MCF 10A (cell line): ENCODE results near the gene DPP6. TPM values are rescaled to one million over a fixed set of nuclear protein-coding genes. Genes with fewer than 3 reads are reported as not detected.

ENCODE experiments used
- BruUV-seq: library from RNA; stranded (reverse); fragments of 400-500 nt; replicated peaks from 2 replicates; lab custom pipeline; 2021; lab: Mats Ljungman, UMichigan
- CTCF ChIA-PET: fragments of 300-600 bp; sonication (Branson Sonifier 250); formaldehyde crosslinking; extraction: SDS; loops from one replicate; lab custom pipeline; 2021; ENCODE audit warnings: antibody characterized with exemption, inconsistent platforms; lab: Yijun Ruan, JAX
- POLR2A ChIA-PET: fragments of 300-600, 350-650 bp; sonication (Branson Sonifier 250); formaldehyde crosslinking; extraction: SDS; loops from one replicate; lab custom pipeline; 2020; ENCODE audit warnings: antibody characterized with exemption, inconsistent platforms; lab: Yijun Ruan, JAX
- DNase-seq: peaks from one replicate; pipeline ENCODE4 v3.0.0-alpha.2; 2018; ENCODE audit not compliant: unreplicated experiment
- H3K27ac Mint-ChIP-seq: one replicate; pipeline ENCODE4 v1.8.0; 2022; ENCODE audit warnings: mild to moderate bottlenecking, low read depth, mixed read lengths; ENCODE audit not compliant: unreplicated experiment
- H3K27me3 Mint-ChIP-seq: one replicate; pipeline ENCODE4 v1.8.0; 2022; ENCODE audit warnings: mixed read lengths; ENCODE audit not compliant: insufficient read depth, unreplicated experiment
- H3K36me3 Mint-ChIP-seq: one replicate; pipeline ENCODE4 v1.8.0; 2022; ENCODE audit warnings: mild to moderate bottlenecking, moderate library complexity, mixed read lengths; ENCODE audit not compliant: insufficient read depth, unreplicated experiment
- H3K4me1 Mint-ChIP-seq: one replicate; pipeline ENCODE4 v1.8.0; 2022; ENCODE audit warnings: mixed read lengths; ENCODE audit not compliant: insufficient read depth, unreplicated experiment
- H3K4me3 Mint-ChIP-seq: one replicate; pipeline ENCODE4 v1.8.0; 2022; ENCODE audit warnings: mild to moderate bottlenecking, moderate library complexity, mixed read lengths; ENCODE audit not compliant: unreplicated experiment
- H3K9me3 Mint-ChIP-seq: one replicate; pipeline ENCODE4 v1.8.0; 2022; ENCODE audit warnings: mixed read lengths; ENCODE audit not compliant: unreplicated experiment
- intact Hi-C: fragments of 100-400 bp; cut with micrococcal nuclease; formaldehyde crosslinking; loops from 2 replicates; pipeline ENCODE4 v1.14.1; 2022
- total RNA-seq: library from RNA; stranded (reverse); gene quantifications from 2 replicates; pipeline ENCODE4 v1.2.3, GENCODE V29; 2022
- TF ChIP-seq, protein P1 (sequence below): fragments of 200-600 bp; IDR thresholded peaks from one replicate; pipeline ENCODE4 v1.8.0; 2022; ENCODE audit warnings: antibody characterized with exemption, mild to moderate bottlenecking; ENCODE audit not compliant: unreplicated experiment

The DPP6 gene
- total RNA-seq, 1 experiment from 2014 or later = not detected

DNA sequence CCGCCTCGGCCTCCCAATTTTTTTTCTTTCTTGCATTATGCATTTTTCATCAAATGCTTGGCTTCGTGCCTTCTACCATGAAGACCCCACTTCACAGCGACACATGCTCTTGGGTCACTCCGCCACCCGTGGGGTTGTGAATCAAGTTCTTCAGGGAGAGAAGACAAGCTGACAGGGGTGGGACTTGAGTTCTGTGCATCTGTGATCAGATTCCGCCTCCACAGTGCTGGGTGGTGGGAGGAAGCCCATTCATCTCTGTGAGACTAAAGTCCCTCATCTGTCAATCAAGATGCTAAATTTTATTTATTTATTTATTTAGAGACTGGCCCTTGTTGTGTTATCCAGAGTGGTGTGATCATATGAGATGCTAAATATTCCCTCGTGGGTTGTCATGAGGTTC is 333.0 kb downstream of the DPP6 start:
- H3K27me3 Mint-ChIP-seq = no peaks in the 10 kb centered on the region
- intact Hi-C loops = no loop called here
- H3K9me3 Mint-ChIP-seq = peaks cover 36% of the 10 kb centered on the region
- peaks cover 4% of the 10 kb centered on the region for H3K36me3 Mint-ChIP-seq
- H3K27ac Mint-ChIP-seq = no peak overlapping the region
- TF ChIP-seq, protein P1, sequence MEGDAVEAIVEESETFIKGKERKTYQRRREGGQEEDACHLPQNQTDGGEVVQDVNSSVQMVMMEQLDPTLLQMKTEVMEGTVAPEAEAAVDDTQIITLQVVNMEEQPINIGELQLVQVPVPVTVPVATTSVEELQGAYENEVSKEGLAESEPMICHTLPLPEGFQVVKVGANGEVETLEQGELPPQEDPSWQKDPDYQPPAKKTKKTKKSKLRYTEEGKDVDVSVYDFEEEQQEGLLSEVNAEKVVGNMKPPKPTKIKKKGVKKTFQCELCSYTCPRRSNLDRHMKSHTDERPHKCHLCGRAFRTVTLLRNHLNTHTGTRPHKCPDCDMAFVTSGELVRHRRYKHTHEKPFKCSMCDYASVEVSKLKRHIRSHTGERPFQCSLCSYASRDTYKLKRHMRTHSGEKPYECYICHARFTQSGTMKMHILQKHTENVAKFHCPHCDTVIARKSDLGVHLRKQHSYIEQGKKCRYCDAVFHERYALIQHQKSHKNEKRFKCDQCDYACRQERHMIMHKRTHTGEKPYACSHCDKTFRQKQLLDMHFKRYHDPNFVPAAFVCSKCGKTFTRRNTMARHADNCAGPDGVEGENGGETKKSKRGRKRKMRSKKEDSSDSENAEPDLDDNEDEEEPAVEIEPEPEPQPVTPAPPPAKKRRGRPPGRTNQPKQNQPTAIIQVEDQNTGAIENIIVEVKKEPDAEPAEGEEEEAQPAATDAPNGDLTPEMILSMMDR = no peak
- ChIA-PET CTCF (no interaction called here), POLR2A (no interaction called here)
- H3K4me3 Mint-ChIP-seq = no peak overlapping the region
- no peak for DNase-seq
- no peaks in the 10 kb centered on the region for H3K4me1 Mint-ChIP-seq
- no TSS peak for BruUV-seq

DNA sequence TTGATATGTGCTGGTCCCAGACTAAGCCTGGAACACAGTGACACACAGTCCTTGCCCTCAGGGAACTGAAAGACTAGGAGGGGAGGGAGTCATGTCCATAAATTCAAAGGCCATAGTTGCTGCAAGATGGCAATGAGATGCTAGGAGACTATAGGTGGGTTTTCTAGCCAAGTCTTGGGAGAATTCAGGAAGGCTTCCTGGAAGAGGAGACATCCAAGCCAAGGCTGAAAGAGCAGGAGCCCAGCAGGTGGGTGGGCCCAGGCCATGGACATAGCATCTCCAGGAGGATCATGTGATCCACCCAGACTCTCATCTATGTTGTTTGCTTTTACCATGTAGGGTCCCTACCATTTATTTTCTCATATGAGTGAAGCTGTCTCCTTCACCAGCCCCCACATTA is 335.1 kb downstream of the DPP6 start:
- H3K36me3 Mint-ChIP-seq = peaks cover 4% of the 10 kb centered on the region
- no peak overlapping the region for H3K4me3 Mint-ChIP-seq
- peaks cover 38% of the 10 kb centered on the region for H3K9me3 Mint-ChIP-seq
- no peak for DNase-seq
- POLR2A ChIA-PET = no interaction called here
- intact Hi-C loops = no loop called here
- BruUV-seq = no TSS peak
- H3K4me1 Mint-ChIP-seq = no peaks in the 10 kb centered on the region
- no peaks in the 10 kb centered on the region for H3K27me3 Mint-ChIP-seq
- TF ChIP-seq, protein P1 = no peak
- CTCF ChIA-PET = interaction anchor here (0.6 kb wide), 1 partner anchor 829 kb away, joined by 3 read pairs; no protein-coding TSS in a partner anchor
- H3K27ac Mint-ChIP-seq = no peak overlapping the region

DNA sequence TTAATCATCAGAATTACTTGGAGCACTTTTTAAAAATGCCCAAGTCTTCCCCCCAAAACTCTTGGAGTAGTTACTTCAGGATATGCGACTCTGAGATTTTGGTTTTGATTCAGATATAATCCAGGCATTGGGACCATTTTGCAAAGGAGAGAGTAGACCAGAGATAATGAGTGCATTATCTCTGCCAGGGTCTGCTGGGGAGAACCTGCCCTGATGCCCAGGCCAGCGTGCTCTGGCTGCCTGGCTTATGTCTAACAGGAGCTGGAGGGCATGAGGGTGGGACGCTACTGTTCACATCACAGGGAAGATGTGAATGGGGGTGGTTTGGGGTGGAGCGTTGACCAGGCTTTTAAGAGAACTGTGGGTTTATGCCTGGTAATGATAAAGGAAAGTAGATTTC is 336.2 kb downstream of the DPP6 start:
- Mint-ChIP-seq H3K27me3 (no peaks in the 10 kb centered on the region), H3K9me3 (peaks cover 40% of the 10 kb centered on the region), H3K27ac (no peak overlapping the region), H3K36me3 (no peaks in the 10 kb centered on the region), H3K4me1 (no peaks in the 10 kb centered on the region), H3K4me3 (no peak overlapping the region)
- TF ChIP-seq, protein P1 = no peak
- ChIA-PET CTCF (no interaction called here), POLR2A (no interaction called here)
- no TSS peak for BruUV-seq
- intact Hi-C loops = no loop called here
- no peak for DNase-seq

GRCh38 chr7:154388999-154389398 is 336.8 kb downstream of the DPP6 start:
- intact Hi-C loops = no loop called here
- BruUV-seq = no TSS peak
- Mint-ChIP-seq H3K4me3 (no peak overlapping the region), H3K36me3 (no peaks in the 10 kb centered on the region), H3K4me1 (no peaks in the 10 kb centered on the region), H3K27me3 (no peaks in the 10 kb centered on the region), H3K9me3 (peaks cover 46% of the 10 kb centered on the region), H3K27ac (no peak overlapping the region)
- CTCF ChIA-PET = interaction anchor here (0.6 kb wide), 1 partner anchor 51 kb away, joined by 5 read pairs; no protein-coding TSS in a partner anchor
- no peak for DNase-seq
- TF ChIP-seq, protein P1 = no peak
- POLR2A ChIA-PET = no interaction called here
